SK-N-SH treated with all-trans-retinoic acid at 6 μM for 48 hours (cell line): Measurements from ENCODE around the gene GPC6.

Source experiments
- ESRRG ChIP-seq: fragments of 250-450 bp; sonication (Bioruptor Pico); IDR thresholded peaks from 2 replicates; pipeline ENCODE4 v1.6.1; 2021; ENCODE audit warnings: mild to moderate bottlenecking
- RARB ChIP-seq: fragments of 250-450 bp; sonication (Bioruptor Pico); IDR thresholded peaks from 2 replicates; pipeline ENCODE4 v1.8.0; 2021; ENCODE audit warnings: mild to moderate bottlenecking, moderate library complexity
- ZFP3 ChIP-seq: fragments of 250-450 bp; sonication (Bioruptor Pico); IDR thresholded peaks from 2 replicates; pipeline ENCODE4 v1.5.0; 2020; ENCODE audit warnings: mild to moderate bottlenecking, moderate library complexity
- ZNF8 ChIP-seq: fragments of 450-650 bp; formaldehyde crosslinking; IDR thresholded peaks from 2 replicates; pipeline ENCODE4 v1.5.0; 2020; ENCODE audit warnings: mild to moderate bottlenecking, moderate library complexity
- TF ChIP-seq, protein P1 (sequence below): fragments of 250-450 bp; sonication (Bioruptor Pico); IDR thresholded peaks from 2 replicates; pipeline ENCODE4 v1.5.1; 2021; ENCODE audit warnings: mild to moderate bottlenecking, moderate library complexity

DNA sequence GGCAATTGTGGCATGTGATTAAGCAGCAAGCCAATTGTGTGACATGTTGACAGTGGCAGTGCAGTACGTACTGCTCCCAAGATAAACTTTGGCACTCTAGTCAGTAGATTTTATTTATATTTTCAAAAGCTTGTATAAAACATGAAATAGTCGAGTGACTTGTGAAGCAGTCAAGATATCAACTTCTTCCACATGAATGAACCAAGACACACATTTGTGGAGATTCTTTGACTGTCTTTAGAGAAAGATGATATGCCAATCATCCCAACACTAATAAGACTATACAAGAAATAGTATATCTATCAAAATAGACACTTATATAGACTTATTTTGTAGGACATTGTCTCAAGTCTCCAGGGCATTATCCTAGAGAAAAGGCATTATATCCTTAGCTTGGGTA is 714.8 kb downstream of the GPC6 start:
- TF ChIP-seq ZNF8 (CRISPR knock-in tag) = no peak
- no peak for TF ChIP-seq ZFP3 (CRISPR knock-in tag)
- TF ChIP-seq RARB (CRISPR knock-in tag) = no peak
- TF ChIP-seq, protein P1, sequence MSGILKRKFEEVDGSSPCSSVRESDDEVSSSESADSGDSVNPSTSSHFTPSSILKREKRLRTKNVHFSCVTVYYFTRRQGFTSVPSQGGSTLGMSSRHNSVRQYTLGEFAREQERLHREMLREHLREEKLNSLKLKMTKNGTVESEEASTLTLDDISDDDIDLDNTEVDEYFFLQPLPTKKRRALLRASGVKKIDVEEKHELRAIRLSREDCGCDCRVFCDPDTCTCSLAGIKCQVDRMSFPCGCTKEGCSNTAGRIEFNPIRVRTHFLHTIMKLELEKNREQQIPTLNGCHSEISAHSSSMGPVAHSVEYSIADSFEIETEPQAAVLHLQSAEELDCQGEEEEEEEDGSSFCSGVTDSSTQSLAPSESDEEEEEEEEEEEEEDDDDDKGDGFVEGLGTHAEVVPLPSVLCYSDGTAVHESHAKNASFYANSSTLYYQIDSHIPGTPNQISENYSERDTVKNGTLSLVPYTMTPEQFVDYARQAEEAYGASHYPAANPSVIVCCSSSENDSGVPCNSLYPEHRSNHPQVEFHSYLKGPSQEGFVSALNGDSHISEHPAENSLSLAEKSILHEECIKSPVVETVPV = no peak
- no peak for TF ChIP-seq ESRRG
